OCI-LY7 (cell line): ENCODE measurements around the gene SPECC1. TPM values are rescaled to one million over a fixed set of nuclear protein-coding genes. Genes with fewer than 3 reads are reported as not detected.

ENCODE experiments used
- BruUV-seq: library from RNA; stranded (reverse); fragments of 400-500 nt; replicated peaks from 2 replicates; lab custom pipeline; 2021; lab: Mats Ljungman, UMichigan
- CTCF ChIA-PET: fragments of 300-600 bp; sonication (Branson Sonifier 250); formaldehyde crosslinking; loops from one replicate; lab custom pipeline; 2022; ENCODE audit warnings: antibody characterized with exemption; ENCODE audit not compliant: unreplicated experiment; lab: Charles Lee
- POLR2A ChIA-PET: fragments of 300-600 bp; sonication (Branson Sonifier 250); formaldehyde crosslinking; loops from one replicate; lab custom pipeline; 2022; ENCODE audit warnings: antibody characterized with exemption; lab: Charles Lee
- DNase-seq: peaks from one replicate; pipeline ENCODE4 v3.0.0-alpha.2; 2015; ENCODE audit warnings: low spot score
- H2AFZ ChIP-seq: fragments of 200-600 bp; sonication (generic), shearing (Covaris generic); 2 replicates; pipeline ENCODE4 v1.6.1; 2014; ENCODE audit warnings: mild to moderate bottlenecking, antibody characterized with exemption, low read length, moderate library complexity
- H3K27ac ChIP-seq: fragments of 200-600 bp; sonication (generic); 2 replicates; pipeline ENCODE4 v1.5.1; 2014; ENCODE audit warnings: mixed run types, low read depth, mild to moderate bottlenecking, moderate library complexity, low read length, inconsistent platforms; ENCODE audit not compliant: poor library complexity, severe bottlenecking
- H3K36me3 ChIP-seq: fragments of 200-600 bp; sonication (generic); 2 replicates; pipeline ENCODE4 v1.6.1; 2014; ENCODE audit warnings: mild to moderate bottlenecking, antibody characterized with exemption, low read length, moderate library complexity, mixed read lengths; ENCODE audit not compliant: insufficient read depth
- H3K4me1 ChIP-seq: fragments of 200-600 bp; sonication (generic); 2 replicates; pipeline ENCODE4 v1.5.1; 2014; ENCODE audit warnings: mild to moderate bottlenecking, low read length; ENCODE audit not compliant: insufficient read depth, poor library complexity, severe bottlenecking
- H3K4me2 ChIP-seq: fragments of 200-600 bp; sonication (generic); 2 replicates; pipeline ENCODE4 v1.6.1; 2014; ENCODE audit warnings: mild to moderate bottlenecking, low read length
- H3K4me3 ChIP-seq: fragments of 200-600 bp; sonication (generic); 2 replicates; pipeline ENCODE4 v1.5.1; 2014; ENCODE audit warnings: mild to moderate bottlenecking, low read depth, low read length; ENCODE audit not compliant: poor library complexity, severe bottlenecking
- H3K79me2 ChIP-seq: fragments of 200-600 bp; sonication (generic); 2 replicates; pipeline ENCODE4 v1.6.1; 2016; ENCODE audit warnings: low read depth, mild to moderate bottlenecking, low read length, moderate library complexity, mixed read lengths; ENCODE audit not compliant: insufficient read depth
- H3K9me2 ChIP-seq: fragments of 200-600 bp; sonication (generic); 2 replicates; pipeline ENCODE4 v1.6.1; 2016; ENCODE audit warnings: mild to moderate bottlenecking, low read length, mixed read lengths; ENCODE audit not compliant: insufficient read depth
- H3K9me3 ChIP-seq: fragments of 200-600 bp; sonication (generic); 2 replicates; pipeline ENCODE4 v1.6.1; 2014; ENCODE audit warnings: mild to moderate bottlenecking, mixed run types, low read length, mixed read lengths
- H4K20me1 ChIP-seq: fragments of 200-600 bp; sonication (generic); 2 replicates; pipeline ENCODE4 v1.6.1; 2014; ENCODE audit warnings: mild to moderate bottlenecking, antibody characterized with exemption, low read length, moderate library complexity, mixed read lengths; ENCODE audit not compliant: insufficient read depth
- CTCF ChIP-seq: fragments of 200-600 bp; sonication (generic); conservative IDR thresholded peaks from 2 replicates; pipeline ENCODE4 v1.5.1; 2014; ENCODE audit warnings: mild to moderate bottlenecking, antibody characterized with exemption, low read length, moderate library complexity, mixed read lengths
- EZH2phosphoT487 ChIP-seq: fragments of 200-600 bp; sonication (generic); IDR thresholded peaks from 2 replicates; pipeline ENCODE4 v1.6.1; 2018; ENCODE audit warnings: low read depth, borderline replicate concordance, mild to moderate bottlenecking, mixed run types, antibody characterized with exemption, low read length, moderate library complexity, mixed read lengths
- intact Hi-C: fragments of 100-400 bp; cut with micrococcal nuclease; formaldehyde crosslinking; loops from one replicate; pipeline ENCODE4 v1.10.0; 2022; ENCODE audit not compliant: unreplicated experiment
- total RNA-seq, 2 experiments: library from RNA; depleted of rRNA in 1 of 2; stranded (reverse); fragments of >200 nt in 1 of 2; shearing (Covaris generic) in 1 of 2; gene quantifications; 2 replicates each; pipeline ENCODE4 v1.2.3, GENCODE V29; 2014 to 2022

The SPECC1 gene
- total RNA-seq, 2 experiments from 2014 or later, result 0.47 to 2.8 TPM

GRCh38 chr17:20267459-20267842 lies 258.3 kb downstream of the SPECC1 start:
- no peaks in the 10 kb centered on the region for H3K79me2 ChIP-seq
- H4K20me1 ChIP-seq, result no peaks in the 10 kb centered on the region
- ChIA-PET POLR2A (no interaction called here), CTCF (no interaction called here)
- no peaks in the 10 kb centered on the region for H3K9me3 ChIP-seq
- DNase-seq, result no peak
- no peak overlapping the region for H3K4me3 ChIP-seq
- H3K9me2 ChIP-seq, result no peaks in the 10 kb centered on the region
- H3K27ac ChIP-seq, result no peak overlapping the region
- H3K36me3 ChIP-seq, result no peaks in the 10 kb centered on the region
- H3K4me2 ChIP-seq, result no peak overlapping the region
- intact Hi-C loops, result no loop called here
- no TSS peak for BruUV-seq
- no peaks in the 10 kb centered on the region for H3K4me1 ChIP-seq
- no peak overlapping the region for H2AFZ ChIP-seq
- TF ChIP-seq CTCF, result no peak
- no peak for TF ChIP-seq EZH2phosphoT487

- no peaks in the 10 kb centered on the region for H4K20me1 ChIP-seq
- H3K9me2 ChIP-seq, result no peaks in the 10 kb centered on the region
- TF ChIP-seq EZH2phosphoT487 (no peak), CTCF (no peak)
- no TSS peak for BruUV-seq
- ChIA-PET POLR2A (interaction anchor here (0.6 kb wide), 1 partner anchor 36 kb away, joined by 3 read pairs; no protein-coding TSS in a partner anchor), CTCF (interaction anchor here (0.6 kb wide), 1 partner anchor 1014 kb away, joined by 3 read pairs; no protein-coding TSS in a partner anchor)
- intact Hi-C loops, result no loop called here
- H3K9me3 ChIP-seq, result no peaks in the 10 kb centered on the region
- no peaks in the 10 kb centered on the region for H3K36me3 ChIP-seq
- H3K4me2 ChIP-seq, result no peak overlapping the region
- no peaks in the 10 kb centered on the region for H3K4me1 ChIP-seq
- H3K27ac ChIP-seq, result no peak overlapping the region
- no peak for DNase-seq
- no peaks in the 10 kb centered on the region for H3K79me2 ChIP-seq
- H2AFZ ChIP-seq, result no peak overlapping the region
- no peak overlapping the region for H3K4me3 ChIP-seq
Measured at GRCh38 chr17:20270369-20270768, 261.2 kb downstream of the SPECC1 start.

- no peak for DNase-seq
- no peak overlapping the region for H3K27ac ChIP-seq
Measured at GRCh38 chr17:20271011-20271610, 262.0 kb downstream of the SPECC1 start.

More at GRCh38 chr17:20271011-20271610, 262.0 kb downstream of the SPECC1 start:
- ChIA-PET POLR2A (interaction anchor here (0.6 kb wide), 2 partner anchors 37 to 43 kb away, joined by 3 to 4 read pairs; no protein-coding TSS in a partner anchor), CTCF (interaction anchor here (0.6 kb wide), 1 partner anchor 1013 kb away, joined by 3 read pairs; no protein-coding TSS in a partner anchor)
- H3K9me3 ChIP-seq, result no peaks in the 10 kb centered on the region
- no peaks in the 10 kb centered on the region for H3K36me3 ChIP-seq
- no peaks in the 10 kb centered on the region for H3K4me1 ChIP-seq
- TF ChIP-seq CTCF (no peak), EZH2phosphoT487 (no peak)
- no peaks in the 10 kb centered on the region for H3K79me2 ChIP-seq
- H3K4me2 ChIP-seq, result no peak overlapping the region
- H3K4me3 ChIP-seq, result no peak overlapping the region
- BruUV-seq, result no TSS peak
- H3K9me2 ChIP-seq, result no peaks in the 10 kb centered on the region
- intact Hi-C loops, result no loop called here
- no peak overlapping the region for H2AFZ ChIP-seq
- H4K20me1 ChIP-seq, result no peaks in the 10 kb centered on the region
